ENCODE results near the gene BCKDHA.

DNA sequence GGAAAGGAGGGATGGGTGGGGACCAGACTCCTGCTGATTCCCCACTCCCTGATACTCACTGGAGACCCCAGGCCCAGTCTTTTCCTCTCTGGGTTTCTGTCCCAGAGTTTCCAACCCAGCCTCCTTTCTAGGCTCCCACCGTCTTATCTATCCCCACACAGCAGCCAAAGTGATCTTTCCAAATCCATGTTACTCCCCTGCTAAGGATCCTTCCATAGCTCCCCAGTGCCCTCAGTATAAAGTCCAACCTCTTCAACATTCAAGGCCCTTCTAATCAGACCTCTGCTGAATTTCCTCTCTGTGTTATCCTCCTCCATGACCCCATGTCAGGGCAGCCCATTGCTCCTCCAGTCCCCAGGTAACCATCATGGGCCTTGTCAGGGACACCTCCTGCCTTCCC lies 42.6 kb upstream of the BCKDHA start:
- TF ChIP-seq, protein P1, sequence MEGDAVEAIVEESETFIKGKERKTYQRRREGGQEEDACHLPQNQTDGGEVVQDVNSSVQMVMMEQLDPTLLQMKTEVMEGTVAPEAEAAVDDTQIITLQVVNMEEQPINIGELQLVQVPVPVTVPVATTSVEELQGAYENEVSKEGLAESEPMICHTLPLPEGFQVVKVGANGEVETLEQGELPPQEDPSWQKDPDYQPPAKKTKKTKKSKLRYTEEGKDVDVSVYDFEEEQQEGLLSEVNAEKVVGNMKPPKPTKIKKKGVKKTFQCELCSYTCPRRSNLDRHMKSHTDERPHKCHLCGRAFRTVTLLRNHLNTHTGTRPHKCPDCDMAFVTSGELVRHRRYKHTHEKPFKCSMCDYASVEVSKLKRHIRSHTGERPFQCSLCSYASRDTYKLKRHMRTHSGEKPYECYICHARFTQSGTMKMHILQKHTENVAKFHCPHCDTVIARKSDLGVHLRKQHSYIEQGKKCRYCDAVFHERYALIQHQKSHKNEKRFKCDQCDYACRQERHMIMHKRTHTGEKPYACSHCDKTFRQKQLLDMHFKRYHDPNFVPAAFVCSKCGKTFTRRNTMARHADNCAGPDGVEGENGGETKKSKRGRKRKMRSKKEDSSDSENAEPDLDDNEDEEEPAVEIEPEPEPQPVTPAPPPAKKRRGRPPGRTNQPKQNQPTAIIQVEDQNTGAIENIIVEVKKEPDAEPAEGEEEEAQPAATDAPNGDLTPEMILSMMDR (optimal IDR thresholded peaks at IDR 0.05 in 1 of 3, IDR thresholded peaks at IDR 0.05 in 1 of 3, conservative IDR thresholded peaks at IDR 0.05 in 1 of 3; ENCODE audit: extremely low read depth in 1 of 3, insufficient read depth in 2 of 3, low read length in 3 of 3): no peak
- no peak for TF ChIP-seq EZH2 (IDR thresholded peaks at IDR 0.05; ENCODE audit: low read length)

Measured in keratinocyte (primary cell).